SK-N-SH (cell line): Measurements from ENCODE around the gene TMEM109.

Experiments
- CHD2 ChIP-seq: fragments of 150-350 bp; IDR thresholded peaks from 2 replicates; pipeline ENCODE4 v1.6.1; 2018; ENCODE audit warnings: low read length; ENCODE audit not compliant: partially characterized antibody
- POLR2AphosphoS5 ChIP-seq: IDR thresholded peaks from 2 replicates; pipeline ENCODE4 v1.6.1; 2012; ENCODE audit warnings: low read depth, low read length
- RXRA ChIP-seq: IDR thresholded peaks from 2 replicates; pipeline ENCODE4 v1.4.0; 2012; ENCODE audit warnings: low read depth, mild to moderate bottlenecking, borderline replicate concordance
- TAF1 ChIP-seq: IDR thresholded peaks from 2 replicates; pipeline ENCODE4 v1.6.1; 2012; ENCODE audit warnings: low read depth, mild to moderate bottlenecking, low read length, moderate library complexity, borderline replicate concordance
- TCF12 ChIP-seq: IDR thresholded peaks from 2 replicates; pipeline ENCODE4 v1.4.0; 2012
- TEAD4 ChIP-seq: IDR thresholded peaks from 2 replicates; pipeline ENCODE4 v1.4.0; 2012; ENCODE audit warnings: mild to moderate bottlenecking, borderline replicate concordance; ENCODE audit not compliant: insufficient read depth
- USF2 ChIP-seq: fragments of 150-350 bp; IDR thresholded peaks from 2 replicates; pipeline ENCODE4 v1.6.1; 2017; ENCODE audit warnings: antibody characterized with exemption, low read length, low read depth, borderline replicate concordance
- TF ChIP-seq, protein P1 (sequence below): fragments of 200-600 bp; sonication (generic); IDR thresholded peaks from 2 replicates; pipeline ENCODE4 v1.6.1; 2017; ENCODE audit warnings: antibody characterized with exemption, mild to moderate bottlenecking, moderate library complexity

DNA sequence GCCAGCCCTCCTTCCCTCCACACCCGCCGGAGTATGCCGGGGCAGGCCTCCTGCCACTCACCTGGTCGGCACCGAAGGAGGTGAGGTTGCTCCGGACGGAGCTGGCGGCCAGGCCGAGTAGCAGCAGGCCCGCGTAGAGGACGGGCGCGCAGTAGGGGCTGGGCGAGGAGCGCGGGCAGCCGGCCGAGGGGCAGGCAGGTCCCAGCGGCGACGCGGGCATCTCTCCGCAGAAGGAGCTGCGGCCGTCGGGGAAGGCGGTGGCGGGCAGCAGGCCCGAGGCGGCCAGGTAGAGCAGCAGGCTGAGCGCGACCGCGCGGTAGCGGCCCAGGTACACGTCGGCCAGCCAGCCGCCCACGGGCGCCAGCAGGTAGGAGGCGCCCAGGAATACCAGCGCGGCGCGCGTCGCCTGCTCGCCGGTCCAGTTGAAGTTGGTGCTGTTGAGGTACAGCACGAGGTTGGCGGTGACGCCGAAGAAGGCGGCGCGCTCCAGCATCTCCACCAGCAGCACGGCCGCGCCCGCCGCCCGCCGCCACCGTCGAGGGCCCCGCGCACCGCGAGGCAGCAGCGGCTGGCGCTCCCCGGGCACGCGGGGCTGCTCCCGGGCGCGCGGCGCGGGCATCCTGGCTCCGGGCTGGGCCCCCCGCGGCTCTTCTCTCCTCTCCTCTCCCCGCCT is 37.1 kb downstream of the TMEM109 start:
- TF ChIP-seq, protein P1, sequence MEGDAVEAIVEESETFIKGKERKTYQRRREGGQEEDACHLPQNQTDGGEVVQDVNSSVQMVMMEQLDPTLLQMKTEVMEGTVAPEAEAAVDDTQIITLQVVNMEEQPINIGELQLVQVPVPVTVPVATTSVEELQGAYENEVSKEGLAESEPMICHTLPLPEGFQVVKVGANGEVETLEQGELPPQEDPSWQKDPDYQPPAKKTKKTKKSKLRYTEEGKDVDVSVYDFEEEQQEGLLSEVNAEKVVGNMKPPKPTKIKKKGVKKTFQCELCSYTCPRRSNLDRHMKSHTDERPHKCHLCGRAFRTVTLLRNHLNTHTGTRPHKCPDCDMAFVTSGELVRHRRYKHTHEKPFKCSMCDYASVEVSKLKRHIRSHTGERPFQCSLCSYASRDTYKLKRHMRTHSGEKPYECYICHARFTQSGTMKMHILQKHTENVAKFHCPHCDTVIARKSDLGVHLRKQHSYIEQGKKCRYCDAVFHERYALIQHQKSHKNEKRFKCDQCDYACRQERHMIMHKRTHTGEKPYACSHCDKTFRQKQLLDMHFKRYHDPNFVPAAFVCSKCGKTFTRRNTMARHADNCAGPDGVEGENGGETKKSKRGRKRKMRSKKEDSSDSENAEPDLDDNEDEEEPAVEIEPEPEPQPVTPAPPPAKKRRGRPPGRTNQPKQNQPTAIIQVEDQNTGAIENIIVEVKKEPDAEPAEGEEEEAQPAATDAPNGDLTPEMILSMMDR, result no peak
- no peak for TF ChIP-seq USF2
- TF ChIP-seq CHD2, result no peak
- TF ChIP-seq POLR2AphosphoS5, result no peak
- TF ChIP-seq TCF12, result no peak
- TF ChIP-seq RXRA, result no peak
- no peak for TF ChIP-seq TEAD4
- TF ChIP-seq TAF1, result no peak
